GM19023 (cell line): Measurements from ENCODE around the gene PARP14.

Experiments
- ATAC-seq: cut with Tn5 transposase; IDR thresholded peaks from one replicate; pipeline ENCODE4 v1.9.1; 2021; ENCODE audit warnings: mild to moderate bottlenecking, moderate library complexity; ENCODE audit not compliant: unreplicated experiment

Gene PARP14

GRCh38 chr3:122760453-122761271 lies 80.0 kb downstream of the PARP14 start:
- ATAC-seq, result no peak

- no peak for ATAC-seq
Measured at GRCh38 chr3:122766430-122766829, 85.8 kb downstream of the PARP14 start.

- no peak for ATAC-seq
Measured at GRCh38 chr3:122767540-122768372, 87.1 kb downstream of the PARP14 start.

GRCh38 chr3:122770521-122771202 lies 90.0 kb downstream of the PARP14 start:
- ATAC-seq, result no peak

GRCh38 chr3:122772827-122773226 lies 92.2 kb downstream of the PARP14 start:
- ATAC-seq, result no peak

- peak; percentile 57 for ATAC-seq
Measured at GRCh38 chr3:122773944-122774509, 93.4 kb downstream of the PARP14 start.

- no peak for ATAC-seq
Measured at GRCh38 chr3:122774564-122774963, 93.9 kb downstream of the PARP14 start.

GRCh38 chr3:122776675-122777468 lies 96.2 kb downstream of the PARP14 start:
- no peak for ATAC-seq

GRCh38 chr3:122777563-122777962 lies 96.9 kb downstream of the PARP14 start:
- no peak for ATAC-seq
